ENCODE data around the gene VSIR.

VSIR gene

DNA sequence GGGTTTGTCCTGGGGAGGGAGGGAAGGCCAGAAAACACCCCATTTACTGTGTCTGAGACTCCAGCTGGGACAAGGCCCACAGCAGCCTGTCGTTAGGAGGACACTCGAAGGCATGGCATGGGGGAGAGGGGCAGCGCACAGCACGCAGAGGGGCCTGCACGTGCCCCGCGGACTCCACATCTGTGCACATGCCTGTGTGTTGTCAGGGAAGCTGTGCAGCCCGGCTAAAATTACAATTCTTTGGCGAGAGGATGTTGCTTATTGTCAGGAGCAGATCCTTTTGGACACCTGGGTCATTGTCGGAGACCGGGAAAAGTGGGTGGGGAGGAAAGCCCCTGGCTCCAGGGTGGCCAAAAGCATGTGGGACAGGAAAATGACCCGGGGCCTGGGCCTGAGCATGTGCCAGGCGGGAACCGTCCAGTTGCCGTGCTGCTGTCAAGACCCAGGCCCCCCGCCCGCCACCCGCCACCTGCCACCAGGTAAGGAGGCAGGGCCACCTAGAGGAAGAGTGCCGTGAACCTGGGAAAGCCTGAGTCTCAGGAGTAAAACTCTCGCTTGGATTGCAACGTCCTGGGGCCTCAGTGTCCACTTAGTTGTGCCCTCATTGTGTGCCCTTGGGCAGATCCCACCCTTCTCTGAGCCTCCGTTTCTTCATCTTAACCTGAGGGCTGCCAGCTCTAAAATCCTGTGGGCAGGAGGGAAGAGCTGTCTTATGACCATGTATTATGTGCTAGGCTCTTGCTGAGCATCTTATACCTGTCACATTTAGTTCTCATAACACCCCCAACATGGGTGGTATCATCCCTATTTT, 7.2 kb downstream of the VSIR start:
- no peak for DNase-seq (ENCODE audit: low spot score)
- TF ChIP-seq, protein P1, sequence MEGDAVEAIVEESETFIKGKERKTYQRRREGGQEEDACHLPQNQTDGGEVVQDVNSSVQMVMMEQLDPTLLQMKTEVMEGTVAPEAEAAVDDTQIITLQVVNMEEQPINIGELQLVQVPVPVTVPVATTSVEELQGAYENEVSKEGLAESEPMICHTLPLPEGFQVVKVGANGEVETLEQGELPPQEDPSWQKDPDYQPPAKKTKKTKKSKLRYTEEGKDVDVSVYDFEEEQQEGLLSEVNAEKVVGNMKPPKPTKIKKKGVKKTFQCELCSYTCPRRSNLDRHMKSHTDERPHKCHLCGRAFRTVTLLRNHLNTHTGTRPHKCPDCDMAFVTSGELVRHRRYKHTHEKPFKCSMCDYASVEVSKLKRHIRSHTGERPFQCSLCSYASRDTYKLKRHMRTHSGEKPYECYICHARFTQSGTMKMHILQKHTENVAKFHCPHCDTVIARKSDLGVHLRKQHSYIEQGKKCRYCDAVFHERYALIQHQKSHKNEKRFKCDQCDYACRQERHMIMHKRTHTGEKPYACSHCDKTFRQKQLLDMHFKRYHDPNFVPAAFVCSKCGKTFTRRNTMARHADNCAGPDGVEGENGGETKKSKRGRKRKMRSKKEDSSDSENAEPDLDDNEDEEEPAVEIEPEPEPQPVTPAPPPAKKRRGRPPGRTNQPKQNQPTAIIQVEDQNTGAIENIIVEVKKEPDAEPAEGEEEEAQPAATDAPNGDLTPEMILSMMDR (IDR thresholded peaks at IDR 0.05; ENCODE audit: extremely low read depth, missing control alignments) = no peak

DNA sequence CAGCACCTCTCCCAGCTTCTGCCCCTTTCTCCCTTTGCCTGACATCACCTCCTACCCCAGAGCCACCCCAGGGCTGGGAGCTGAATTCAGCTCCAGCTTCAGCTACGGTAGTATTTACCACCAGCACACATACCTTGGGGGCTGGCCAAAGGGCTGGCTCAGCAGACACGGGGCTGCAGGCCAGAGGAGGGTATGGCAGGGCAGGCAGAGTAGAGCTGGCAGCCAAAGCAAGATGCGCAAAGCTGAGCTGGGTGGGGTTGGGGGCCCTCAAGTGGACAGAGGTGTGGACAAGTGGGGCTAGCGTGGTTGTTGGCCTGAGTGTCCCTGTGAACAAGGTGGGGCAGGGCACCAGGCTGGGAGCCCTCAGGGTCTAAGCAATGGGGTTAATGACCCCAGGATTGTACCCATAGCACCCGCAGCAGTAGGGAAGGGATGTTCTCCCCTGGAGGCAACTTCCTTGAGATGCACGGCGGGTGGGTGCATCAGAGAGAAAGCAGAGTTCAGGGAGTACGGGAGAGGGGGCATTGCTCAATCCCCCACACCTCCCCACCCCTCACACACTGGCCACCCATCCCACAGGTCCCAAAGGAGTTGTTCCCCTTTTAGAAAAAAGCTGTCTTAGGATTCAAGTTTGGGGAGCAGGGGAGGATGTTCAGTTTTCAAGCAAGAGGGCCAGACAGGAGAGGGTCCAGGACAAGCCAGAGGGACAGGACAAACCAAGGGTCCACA, 8.0 kb downstream of the VSIR start:
- DNase-seq (ENCODE audit: low spot score) = no peak
- TF ChIP-seq, protein P1 (IDR thresholded peaks at IDR 0.05; ENCODE audit: extremely low read depth, missing control alignments) = no peak

DNA sequence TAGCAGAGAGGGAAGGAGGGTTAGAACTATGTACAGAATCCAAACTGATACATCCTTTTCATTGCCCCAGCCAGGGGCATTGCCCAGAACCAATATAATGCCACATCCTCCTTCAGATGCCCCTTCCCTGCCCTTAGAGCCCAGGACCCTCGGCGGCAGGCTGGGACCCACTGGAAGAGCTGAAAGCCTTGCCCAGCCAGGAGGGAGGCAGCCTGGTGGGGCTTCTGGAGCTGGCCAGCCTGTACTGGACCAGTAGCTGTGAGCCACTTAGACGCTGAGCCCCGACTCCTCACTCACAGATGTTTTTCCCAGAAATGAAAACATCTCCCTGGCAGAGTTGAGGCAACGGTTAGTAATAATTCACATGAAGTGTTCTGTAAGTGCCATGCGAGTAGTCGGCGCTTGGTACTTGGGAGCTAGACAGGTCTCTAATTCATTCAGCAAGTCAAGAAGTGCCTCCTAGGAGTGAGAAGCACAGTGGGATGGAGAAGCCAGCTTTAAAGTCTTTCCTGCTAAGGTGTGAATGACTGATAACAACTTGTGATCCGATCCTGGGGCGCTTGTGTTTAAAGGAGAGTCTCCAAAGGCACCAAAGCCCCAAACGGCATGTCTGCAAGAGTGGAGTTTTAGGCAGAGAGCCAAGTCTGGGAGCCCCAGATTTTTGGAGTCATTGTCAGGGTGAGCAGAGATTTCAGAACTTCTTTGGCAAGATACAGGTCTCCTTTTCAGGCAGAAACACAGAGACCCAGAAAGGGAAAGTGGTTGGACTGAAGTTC, 9.8 kb downstream of the VSIR start:
- TF ChIP-seq, protein P1 (IDR thresholded peaks at IDR 0.05; ENCODE audit: extremely low read depth, missing control alignments) = no peak
- DNase-seq (ENCODE audit: low spot score) = no peak

DNA sequence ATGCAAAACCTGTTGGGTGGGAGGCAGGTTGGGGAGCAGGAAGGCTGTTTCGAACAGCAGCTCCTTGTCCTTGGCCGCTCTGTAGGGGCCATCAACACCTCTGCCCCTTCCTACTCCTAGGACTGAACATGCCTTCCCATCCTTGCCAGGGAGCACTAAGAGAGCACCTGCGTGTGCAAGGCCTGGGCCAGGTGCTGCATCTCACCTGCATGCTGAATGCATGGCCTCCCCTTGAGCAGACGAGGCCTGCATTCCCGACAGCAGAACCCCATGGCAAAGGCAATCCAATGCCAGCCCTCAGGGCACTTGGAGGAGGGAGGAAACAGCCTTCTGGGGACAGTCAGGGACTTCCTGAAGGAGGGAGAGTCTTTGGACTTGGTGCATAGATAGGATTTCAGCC, 11.0 kb downstream of the VSIR start:
- DNase-seq (ENCODE audit: low spot score) = no peak
- TF ChIP-seq, protein P1 (IDR thresholded peaks at IDR 0.05; ENCODE audit: extremely low read depth, missing control alignments) = no peak

DNA sequence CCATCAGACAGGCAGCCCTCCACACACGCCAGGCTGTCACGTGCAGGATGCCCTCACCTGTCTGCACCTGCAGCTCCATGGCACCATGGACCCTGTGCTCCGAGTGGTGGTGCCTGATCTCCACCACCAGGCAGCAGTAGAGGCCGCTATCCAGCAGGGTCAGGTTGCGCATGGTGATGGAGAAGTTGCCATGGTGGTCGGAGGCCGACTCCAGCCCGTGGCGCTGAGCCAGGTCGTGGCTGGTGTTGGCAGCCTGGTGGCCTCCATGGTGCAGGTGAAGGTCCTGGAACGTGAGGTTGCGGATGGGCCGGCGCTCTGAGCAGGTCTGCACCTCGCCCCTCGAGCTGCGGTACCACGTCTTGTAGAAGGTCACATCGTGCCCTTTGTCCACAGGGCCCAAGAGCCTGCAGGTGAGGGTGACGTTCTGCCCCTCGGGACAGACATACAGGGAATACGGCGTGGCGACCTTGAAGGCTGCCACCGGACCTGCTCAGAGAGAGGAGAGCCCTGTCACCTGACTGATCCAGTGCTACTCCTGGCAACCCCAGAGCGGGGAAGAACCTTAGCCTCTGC, 11.7 kb downstream of the VSIR start:
- TF ChIP-seq, protein P1 (IDR thresholded peaks at IDR 0.05; ENCODE audit: extremely low read depth, missing control alignments) = no peak
- DNase-seq (ENCODE audit: low spot score) = no peak

DNA sequence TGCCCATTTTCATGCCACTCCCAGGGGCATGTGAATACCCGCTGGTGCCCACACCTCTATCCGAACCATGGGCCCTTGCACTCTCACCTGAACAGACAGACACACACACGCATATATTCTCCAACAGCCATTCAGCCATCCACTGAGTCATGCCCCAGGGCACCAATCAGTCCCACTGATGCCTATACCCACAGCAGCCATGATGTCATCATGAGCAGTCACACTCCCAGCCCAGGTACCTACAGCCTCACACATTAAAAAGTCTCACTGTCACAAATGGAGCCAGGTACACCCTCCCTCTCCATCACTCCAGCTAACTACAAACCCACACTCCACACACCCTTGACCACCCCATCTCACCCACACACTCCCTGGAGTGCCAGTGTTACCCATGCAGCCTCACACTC, 12.2 kb downstream of the VSIR start:
- DNase-seq (ENCODE audit: low spot score) = no peak
- TF ChIP-seq, protein P1 (IDR thresholded peaks at IDR 0.05; ENCODE audit: extremely low read depth, missing control alignments) = no peak
